IPS-15b (cell line): ENCODE measurements around the gene GRID1.

ENCODE experiments used
- H3K27me3 ChIP-seq: one replicate; pipeline ENCODE4 v1.6.1; 2013; ENCODE audit warnings: low read length; ENCODE audit not compliant: control insufficient read depth, insufficient read depth
- H3K36me3 ChIP-seq: one replicate; pipeline ENCODE4 v1.6.1; 2013; ENCODE audit warnings: low read length; ENCODE audit not compliant: control insufficient read depth, insufficient read depth
- H3K4me1 ChIP-seq: one replicate; pipeline ENCODE4 v1.6.1; 2013; ENCODE audit warnings: mild to moderate bottlenecking, low read length; ENCODE audit not compliant: control insufficient read depth, insufficient read depth
- H3K4me3 ChIP-seq: one replicate; pipeline ENCODE4 v1.5.1; 2013; ENCODE audit warnings: low read depth, low read length
- H3K9ac ChIP-seq: one replicate; pipeline ENCODE4 v1.6.1; 2013; ENCODE audit warnings: low read depth, mild to moderate bottlenecking, low read length
- H3K9me3 ChIP-seq: one replicate; pipeline ENCODE4 v1.6.1; 2013; ENCODE audit warnings: mild to moderate bottlenecking, low read length; ENCODE audit not compliant: control insufficient read depth, insufficient read depth

Gene GRID1

DNA sequence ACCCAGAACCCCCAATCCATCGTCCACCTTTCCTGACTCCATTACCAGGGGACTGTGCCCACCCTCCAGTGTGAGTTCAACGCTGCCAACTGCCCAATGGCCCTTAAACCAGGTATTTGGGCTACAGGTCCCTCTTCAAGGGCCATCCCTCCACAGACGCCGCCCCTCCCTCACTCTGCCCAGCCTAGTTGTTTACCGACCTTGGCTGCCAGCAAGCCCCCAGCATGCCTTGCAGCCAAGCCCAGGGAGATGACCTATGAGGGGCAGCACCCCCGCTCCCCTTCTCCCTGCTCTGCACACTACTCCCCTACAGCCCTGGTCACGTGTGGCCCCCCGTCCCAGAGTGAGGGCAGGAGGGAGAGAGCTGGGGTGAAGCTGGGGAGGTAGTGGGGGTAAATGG, 147.3 kb downstream of the GRID1 start:
- Histone ChIP-seq H3K4me3 (no peak overlapping the region), H3K27me3 (no peaks in the 10 kb centered on the region), H3K36me3 (no peaks in the 10 kb centered on the region), H3K9me3 (no peaks in the 10 kb centered on the region), H3K4me1 (no peaks in the 10 kb centered on the region), H3K9ac (no peak overlapping the region)

DNA sequence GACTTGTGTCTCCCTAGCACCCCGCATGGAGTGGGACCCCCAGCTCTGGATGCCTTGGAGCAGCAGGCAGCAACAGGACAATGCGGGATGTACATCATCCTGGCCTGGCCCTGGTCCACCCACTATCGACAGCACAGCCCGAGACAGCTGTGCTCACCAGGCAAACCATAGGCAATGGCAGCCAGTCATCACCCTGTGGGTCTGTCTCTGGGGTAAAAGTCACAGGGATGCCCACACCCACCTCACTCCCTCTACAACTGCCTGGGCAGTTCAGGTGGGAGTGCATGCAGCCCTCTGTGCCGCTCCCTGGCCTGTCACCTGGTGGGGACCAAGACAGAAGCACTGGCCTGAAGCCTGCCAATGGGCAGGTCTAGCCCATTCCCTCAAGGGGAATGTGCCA, 147.8 kb downstream of the GRID1 start:
- H3K36me3 ChIP-seq, result no peaks in the 10 kb centered on the region
- no peak overlapping the region for H3K4me3 ChIP-seq
- no peaks in the 10 kb centered on the region for H3K4me1 ChIP-seq
- no peaks in the 10 kb centered on the region for H3K27me3 ChIP-seq
- no peaks in the 10 kb centered on the region for H3K9me3 ChIP-seq
- no peak overlapping the region for H3K9ac ChIP-seq

DNA sequence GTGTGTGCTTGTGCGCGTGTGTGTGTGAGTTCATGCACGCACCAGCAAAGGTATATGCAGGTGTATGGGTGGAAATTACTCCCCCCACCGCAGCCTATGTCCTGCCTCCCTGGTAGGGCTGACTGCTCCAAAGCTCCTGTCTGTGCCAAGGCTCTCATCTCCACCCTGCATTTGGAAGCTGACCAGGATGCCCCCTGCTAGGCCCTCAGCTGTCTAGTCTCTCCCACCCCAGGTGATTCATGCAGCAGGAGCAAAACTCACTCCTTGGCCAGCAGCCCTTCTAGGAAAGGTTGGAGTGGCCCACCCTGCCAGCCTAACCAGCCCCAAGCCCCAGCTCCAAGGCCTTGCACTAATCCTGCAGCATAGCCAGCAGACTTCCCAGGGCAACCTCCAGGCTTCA, 148.4 kb downstream of the GRID1 start:
- H3K27me3 ChIP-seq, result no peaks in the 10 kb centered on the region
- no peaks in the 10 kb centered on the region for H3K36me3 ChIP-seq
- H3K9ac ChIP-seq, result no peak overlapping the region
- no peak overlapping the region for H3K4me3 ChIP-seq
- no peaks in the 10 kb centered on the region for H3K4me1 ChIP-seq
- no peaks in the 10 kb centered on the region for H3K9me3 ChIP-seq

DNA sequence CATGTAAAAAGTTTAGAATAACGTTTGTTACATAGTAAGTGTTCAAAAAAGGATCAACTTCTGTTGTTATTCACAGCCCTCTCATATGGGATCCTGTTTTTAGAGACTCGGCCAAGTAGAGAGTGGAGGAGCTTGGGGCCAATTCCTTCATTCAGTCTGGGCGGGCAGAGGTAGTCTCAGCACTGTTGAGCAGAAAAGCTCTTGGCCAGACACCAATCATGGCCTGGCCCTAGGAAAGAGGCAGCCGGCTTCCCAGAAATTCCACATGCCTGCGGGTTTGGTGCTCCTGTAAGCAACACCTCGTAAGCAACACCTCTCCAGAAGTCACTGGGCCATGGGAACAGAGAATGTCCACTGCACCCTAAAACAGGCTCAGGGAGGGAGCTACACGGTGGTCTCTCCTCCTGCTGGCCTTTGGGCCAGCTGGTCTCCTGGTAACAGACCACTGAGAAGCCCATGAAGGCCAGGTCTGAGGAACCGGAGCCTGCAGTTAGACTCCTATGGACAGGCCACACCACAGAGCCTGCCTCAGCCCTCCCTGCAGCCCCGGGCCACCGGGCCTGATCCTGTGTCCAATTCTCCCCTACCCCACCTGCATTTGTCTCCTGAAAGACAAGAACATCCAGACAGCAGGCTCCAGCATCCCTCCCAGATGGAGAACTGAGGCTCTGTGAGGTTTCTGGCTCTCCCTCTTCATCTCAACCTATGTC, 149.1 kb downstream of the GRID1 start:
- H3K9me3 ChIP-seq, result no peaks in the 10 kb centered on the region
- H3K36me3 ChIP-seq, result no peaks in the 10 kb centered on the region

DNA sequence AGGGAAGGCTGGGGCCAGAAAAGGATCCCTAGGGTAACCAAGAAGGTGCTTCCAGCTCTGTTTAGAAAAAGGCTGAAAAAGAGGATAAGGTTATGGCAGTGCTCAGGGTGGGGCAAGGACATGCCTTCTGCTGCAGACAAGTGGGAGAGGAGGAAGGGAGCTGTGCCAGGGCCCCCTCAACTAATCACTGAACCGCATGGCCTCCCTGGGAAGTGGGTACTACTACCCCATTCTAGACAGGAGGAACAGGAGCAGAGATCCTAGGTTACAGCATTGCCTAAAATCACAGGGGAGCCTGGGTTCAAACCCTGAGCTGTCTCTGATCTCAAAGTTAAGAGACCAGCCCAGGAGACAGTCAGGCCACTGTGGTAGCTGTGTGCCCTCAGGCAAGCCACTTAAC, 149.7 kb downstream of the GRID1 start:
- H3K27me3 ChIP-seq, result no peaks in the 10 kb centered on the region
- no peak overlapping the region for H3K4me3 ChIP-seq
- no peaks in the 10 kb centered on the region for H3K4me1 ChIP-seq
- H3K9me3 ChIP-seq, result no peaks in the 10 kb centered on the region
- H3K36me3 ChIP-seq, result no peaks in the 10 kb centered on the region
- H3K9ac ChIP-seq, result no peak overlapping the region

More for the DNA sequence above, 149.1 kb downstream of the GRID1 start:
- Histone ChIP-seq H3K9ac (no peak overlapping the region), H3K4me3 (no peak overlapping the region), H3K27me3 (no peaks in the 10 kb centered on the region), H3K4me1 (no peaks in the 10 kb centered on the region)

DNA sequence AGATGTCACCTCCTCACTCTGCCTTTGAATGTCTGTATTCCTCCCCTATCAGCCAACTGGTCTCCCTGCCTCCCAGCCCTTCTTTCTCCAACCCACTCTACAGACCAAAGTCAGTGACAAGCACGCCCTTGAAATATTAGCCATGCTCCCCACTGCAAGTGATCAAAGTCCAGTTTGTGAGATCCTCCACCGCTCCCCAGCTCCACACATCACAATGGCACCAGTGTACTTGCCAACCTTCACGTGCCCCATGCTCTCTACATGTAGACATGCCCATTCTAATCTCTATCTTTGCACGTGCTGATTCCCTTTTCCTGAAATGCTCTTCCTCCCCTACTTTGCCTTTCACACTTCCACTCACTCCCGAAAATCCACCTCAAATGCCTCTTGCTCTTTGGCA, 150.9 kb downstream of the GRID1 start:
- Histone ChIP-seq H3K27me3 (no peaks in the 10 kb centered on the region), H3K9ac (no peak overlapping the region), H3K4me1 (no peaks in the 10 kb centered on the region), H3K9me3 (no peaks in the 10 kb centered on the region), H3K4me3 (no peak overlapping the region), H3K36me3 (no peaks in the 10 kb centered on the region)

DNA sequence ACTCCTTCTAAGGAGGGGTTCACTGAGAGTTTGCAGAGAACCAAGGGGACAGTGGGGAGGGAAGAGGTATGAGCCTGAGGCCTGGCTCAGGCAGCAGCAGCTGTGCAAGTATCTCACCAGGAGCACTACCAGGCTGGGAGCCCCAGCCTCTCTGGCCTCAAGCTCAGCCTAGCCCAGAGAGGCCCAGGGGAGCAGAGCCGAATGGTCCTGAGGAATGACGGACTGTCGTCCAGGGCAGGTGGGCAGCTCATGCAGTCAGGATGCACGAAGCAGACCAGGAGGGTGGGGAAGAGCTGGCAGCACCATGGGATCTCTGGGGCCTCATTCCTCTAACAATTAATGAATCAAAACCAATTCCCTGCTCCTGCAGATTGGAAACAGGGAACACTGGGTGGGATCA, 151.5 kb downstream of the GRID1 start:
- no peaks in the 10 kb centered on the region for H3K36me3 ChIP-seq
- H3K4me3 ChIP-seq, result no peak overlapping the region
- no peaks in the 10 kb centered on the region for H3K4me1 ChIP-seq
- H3K9me3 ChIP-seq, result no peaks in the 10 kb centered on the region
- H3K27me3 ChIP-seq, result no peaks in the 10 kb centered on the region
- H3K9ac ChIP-seq, result no peak overlapping the region

DNA sequence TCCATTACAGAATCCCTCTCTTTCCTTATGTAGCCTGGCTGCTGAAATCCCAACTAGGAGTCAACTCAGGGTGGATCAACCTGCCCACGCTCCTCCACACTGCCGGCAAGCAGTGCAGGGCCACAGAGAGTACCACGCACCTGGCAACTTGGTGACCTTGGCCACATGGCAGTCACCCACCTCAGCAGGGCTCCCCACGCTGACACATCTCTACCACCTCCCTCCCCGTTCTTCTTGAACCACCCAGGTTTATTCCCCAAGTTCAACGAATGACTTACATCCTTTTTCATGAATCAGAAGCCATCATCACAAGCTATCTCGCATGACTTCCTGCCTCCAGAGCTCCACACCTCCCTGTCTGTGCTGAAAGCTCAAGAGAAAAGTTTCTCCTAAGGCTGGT, 153.4 kb downstream of the GRID1 start:
- H3K4me1 ChIP-seq, result no peaks in the 10 kb centered on the region
- H3K27me3 ChIP-seq, result no peaks in the 10 kb centered on the region
- no peak overlapping the region for H3K4me3 ChIP-seq
- no peak overlapping the region for H3K9ac ChIP-seq
- no peaks in the 10 kb centered on the region for H3K9me3 ChIP-seq
- no peaks in the 10 kb centered on the region for H3K36me3 ChIP-seq

DNA sequence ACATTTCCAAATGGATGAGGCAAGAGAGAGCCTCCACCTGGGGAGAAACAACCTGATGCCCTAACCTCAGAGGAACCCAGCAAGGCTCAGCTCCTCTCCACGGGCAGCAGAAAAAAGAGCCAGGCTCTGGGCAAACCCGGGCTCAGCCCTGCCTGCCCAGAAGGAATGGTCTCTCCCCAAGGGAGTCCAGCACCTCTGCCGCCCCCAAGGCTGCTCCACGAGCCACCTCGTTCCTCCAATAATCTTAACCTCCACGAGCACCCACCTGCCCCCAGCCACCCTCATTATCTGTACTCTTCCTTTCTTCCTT, 154.2 kb downstream of the GRID1 start:
- no peak overlapping the region for H3K9ac ChIP-seq
- no peaks in the 10 kb centered on the region for H3K4me1 ChIP-seq
- no peaks in the 10 kb centered on the region for H3K9me3 ChIP-seq
- no peak overlapping the region for H3K4me3 ChIP-seq
- no peaks in the 10 kb centered on the region for H3K36me3 ChIP-seq
- H3K27me3 ChIP-seq, result no peaks in the 10 kb centered on the region

DNA sequence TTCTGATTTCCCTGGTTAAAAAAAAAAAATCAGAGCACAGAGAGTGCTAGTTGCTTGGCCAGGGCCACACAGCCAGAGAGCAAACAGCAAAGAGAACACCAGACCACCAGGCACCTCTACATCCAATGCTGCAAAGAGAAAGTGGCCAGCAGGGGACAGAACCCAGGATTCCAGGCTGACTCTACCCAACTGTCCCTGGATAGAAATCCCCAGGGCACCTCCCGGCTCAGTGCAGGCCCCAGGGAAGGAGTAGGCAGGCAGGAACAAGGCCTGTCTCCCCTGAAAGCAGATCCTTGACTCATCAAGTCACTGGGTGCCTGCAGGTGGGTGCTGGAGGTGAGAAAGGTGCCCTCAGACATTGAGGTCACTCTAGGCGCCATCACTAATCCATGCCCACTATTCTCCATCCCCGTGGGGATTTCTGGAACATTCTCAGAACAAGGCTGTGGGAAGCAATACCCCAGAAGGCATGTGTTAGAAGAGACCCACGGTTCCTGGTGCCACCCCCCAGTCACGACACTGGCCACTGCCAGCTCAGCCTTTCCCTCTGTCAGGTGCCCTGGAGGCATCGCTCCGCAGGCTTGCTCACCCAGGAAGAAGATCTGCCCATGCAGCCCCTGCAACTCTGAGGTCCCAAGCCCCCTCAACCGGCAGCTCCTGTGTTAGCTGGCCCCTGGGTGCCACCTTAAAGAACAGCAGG, 154.8 kb downstream of the GRID1 start:
- no peak overlapping the region for H3K4me3 ChIP-seq
- H3K9me3 ChIP-seq, result no peaks in the 10 kb centered on the region
- no peak overlapping the region for H3K9ac ChIP-seq
- no peaks in the 10 kb centered on the region for H3K4me1 ChIP-seq
- H3K27me3 ChIP-seq, result no peaks in the 10 kb centered on the region
- no peaks in the 10 kb centered on the region for H3K36me3 ChIP-seq

DNA sequence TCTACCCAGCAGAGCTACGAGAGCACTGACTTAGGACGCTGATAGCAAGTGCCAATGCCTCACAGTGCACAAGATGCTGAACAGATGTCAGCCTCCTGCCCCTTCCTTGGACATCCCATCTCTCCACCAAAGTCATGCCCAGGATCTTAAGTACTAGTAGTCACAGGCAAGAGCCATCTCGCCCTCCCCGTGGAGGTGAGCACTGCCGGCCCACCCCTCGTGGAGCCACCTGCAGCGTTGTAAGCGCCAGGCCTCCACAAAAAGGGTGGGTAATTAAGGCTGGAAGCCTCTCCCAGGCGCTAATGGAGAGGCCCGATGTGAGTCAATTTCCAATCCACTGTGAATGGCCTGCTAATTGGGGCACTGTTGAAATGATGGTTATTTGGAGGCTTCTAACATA, 156.2 kb downstream of the GRID1 start:
- Histone ChIP-seq H3K36me3 (no peaks in the 10 kb centered on the region), H3K27me3 (no peaks in the 10 kb centered on the region), H3K9me3 (no peaks in the 10 kb centered on the region), H3K9ac (no peak overlapping the region), H3K4me3 (no peak overlapping the region), H3K4me1 (no peaks in the 10 kb centered on the region)

DNA sequence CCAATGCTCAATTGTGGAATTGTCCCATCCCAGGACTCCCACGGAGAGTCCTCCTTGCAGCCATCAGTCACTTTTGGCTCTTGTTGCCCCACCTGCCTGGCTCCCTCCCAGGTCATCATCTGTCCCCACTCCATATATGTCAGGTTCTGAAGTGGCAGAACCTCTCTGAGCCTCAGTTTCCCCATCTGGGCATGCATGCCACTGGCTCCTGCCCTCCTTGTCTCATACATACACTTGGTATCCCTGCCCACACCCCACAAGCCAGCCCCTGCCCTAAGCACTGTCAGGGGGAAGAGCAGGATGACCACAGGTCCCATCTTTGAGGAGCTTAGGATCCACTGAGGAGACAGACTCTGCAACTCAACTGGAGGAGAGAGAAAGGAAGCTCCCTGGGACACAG, 156.9 kb downstream of the GRID1 start:
- Histone ChIP-seq H3K9ac (no peak overlapping the region), H3K4me1 (no peaks in the 10 kb centered on the region), H3K4me3 (no peak overlapping the region), H3K9me3 (no peaks in the 10 kb centered on the region), H3K27me3 (no peaks in the 10 kb centered on the region), H3K36me3 (no peaks in the 10 kb centered on the region)
